ENCODE data around the gene LIX1.

DNA sequence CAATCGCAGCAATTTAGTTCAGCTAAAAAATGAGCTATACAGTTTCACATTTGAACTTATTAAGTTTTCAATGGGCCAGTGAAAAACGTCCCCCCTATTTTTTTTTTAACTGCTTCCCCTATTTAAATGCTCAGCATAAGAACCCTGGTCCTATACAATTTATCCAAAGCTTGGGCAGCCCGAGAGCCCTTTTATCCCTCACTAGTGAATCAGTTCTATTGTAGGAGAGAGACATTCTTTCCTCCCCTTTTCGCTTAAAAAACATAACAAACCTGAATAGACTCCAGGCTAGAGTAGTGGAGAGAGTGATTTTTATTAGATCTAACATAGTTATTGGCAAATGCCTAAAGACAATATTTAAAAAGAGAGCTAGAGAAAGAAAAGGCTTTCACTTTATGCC lies 1.4 kb downstream of the LIX1 start:
- TF ChIP-seq, protein P1, sequence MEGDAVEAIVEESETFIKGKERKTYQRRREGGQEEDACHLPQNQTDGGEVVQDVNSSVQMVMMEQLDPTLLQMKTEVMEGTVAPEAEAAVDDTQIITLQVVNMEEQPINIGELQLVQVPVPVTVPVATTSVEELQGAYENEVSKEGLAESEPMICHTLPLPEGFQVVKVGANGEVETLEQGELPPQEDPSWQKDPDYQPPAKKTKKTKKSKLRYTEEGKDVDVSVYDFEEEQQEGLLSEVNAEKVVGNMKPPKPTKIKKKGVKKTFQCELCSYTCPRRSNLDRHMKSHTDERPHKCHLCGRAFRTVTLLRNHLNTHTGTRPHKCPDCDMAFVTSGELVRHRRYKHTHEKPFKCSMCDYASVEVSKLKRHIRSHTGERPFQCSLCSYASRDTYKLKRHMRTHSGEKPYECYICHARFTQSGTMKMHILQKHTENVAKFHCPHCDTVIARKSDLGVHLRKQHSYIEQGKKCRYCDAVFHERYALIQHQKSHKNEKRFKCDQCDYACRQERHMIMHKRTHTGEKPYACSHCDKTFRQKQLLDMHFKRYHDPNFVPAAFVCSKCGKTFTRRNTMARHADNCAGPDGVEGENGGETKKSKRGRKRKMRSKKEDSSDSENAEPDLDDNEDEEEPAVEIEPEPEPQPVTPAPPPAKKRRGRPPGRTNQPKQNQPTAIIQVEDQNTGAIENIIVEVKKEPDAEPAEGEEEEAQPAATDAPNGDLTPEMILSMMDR (IDR thresholded peaks at IDR 0.05), result no peak
- TF ChIP-seq POLR2A (IDR thresholded peaks at IDR 0.05), result no peak

All from vagina (tissue), 2 donors.